ENCODE results near the gene NUFIP1. TPM values are rescaled to one million over a fixed set of nuclear protein-coding genes. Genes with fewer than 3 reads are reported as not detected.
A peak's percentile ranks its signal among the peaks of the same experiment; 100 is the strongest.

The NUFIP1 gene
- total and polyA plus RNA-seq, 2 donors = 3.5 to 8.8 TPM

DNA sequence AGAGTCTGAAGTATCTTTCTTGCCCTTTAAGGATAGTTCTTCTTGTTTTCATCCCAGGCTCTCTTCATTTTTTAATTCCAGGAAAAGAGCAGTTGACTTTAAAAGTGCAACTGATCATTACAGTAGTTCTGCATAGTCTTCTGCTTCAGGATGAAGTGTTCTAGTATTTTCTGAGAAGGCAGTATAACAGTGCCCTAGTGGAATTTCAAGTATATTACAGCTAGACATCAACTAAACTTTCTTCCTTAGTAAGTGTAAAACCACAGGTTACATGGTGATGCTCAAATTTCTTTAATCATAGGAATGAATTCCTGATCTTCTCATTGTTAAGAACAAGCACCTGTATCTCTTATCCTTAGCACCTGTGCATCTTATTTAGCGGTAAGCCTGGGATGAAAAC lies 10.9 kb downstream of the NUFIP1 start:
- H3K4me1 ChIP-seq (ENCODE audit: insufficient read depth) = no peaks in the 10 kb centered on the region
- H3K27ac ChIP-seq (ENCODE audit: low read depth) = no peak overlapping the region
- H3K36me3 ChIP-seq (ENCODE audit: insufficient read depth) = no peaks in the 10 kb centered on the region
- no peak for DNase-seq (ENCODE audit: extremely low spot score)
- WGBS = 99% methylated on average over 1 of the region's 1 CpG
- H3K4me3 ChIP-seq (ENCODE audit: low read depth, low read length) = no peak overlapping the region

DNA sequence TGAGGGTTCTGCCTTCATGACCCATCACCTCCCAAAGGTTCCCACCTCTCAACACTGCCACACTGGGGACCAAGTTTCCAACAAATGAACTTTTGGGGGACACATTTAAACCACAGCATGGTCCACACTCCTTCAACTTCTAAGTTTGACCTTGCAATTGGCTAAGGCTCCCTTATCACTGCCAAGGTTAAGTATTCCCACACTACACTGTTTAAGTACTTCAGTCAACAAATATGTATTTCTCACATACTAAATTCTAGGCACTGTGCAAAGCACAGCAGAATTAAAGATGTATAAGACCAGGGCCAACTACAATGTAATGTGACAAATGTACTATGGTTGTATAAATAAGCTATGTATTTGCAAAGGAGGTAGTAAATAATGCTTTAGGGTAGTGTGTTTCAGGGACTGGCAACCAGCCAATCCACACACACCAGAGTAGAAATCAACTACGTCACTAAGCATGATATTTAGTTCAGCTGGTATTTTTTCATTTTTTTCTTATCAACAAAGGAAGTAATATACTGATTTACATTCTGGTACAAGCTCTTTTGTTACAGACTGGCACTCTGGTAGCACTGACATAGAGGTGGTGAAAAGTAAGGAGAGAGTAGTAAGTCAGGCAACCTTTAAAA lies 12.2 kb downstream of the NUFIP1 start:
- Histone ChIP-seq H3K36me3 (ENCODE audit: insufficient read depth) (no peaks in the 10 kb centered on the region), H3K4me3 (ENCODE audit: low read depth, low read length) (no peak overlapping the region), H3K4me1 (ENCODE audit: insufficient read depth) (no peaks in the 10 kb centered on the region), H3K27ac (ENCODE audit: low read depth) (no peak overlapping the region)
- 61% methylated on average over 1 of the region's 1 CpG for WGBS
- DNase-seq (ENCODE audit: extremely low spot score) = no peak

GRCh38 chr13:44976196-44976595 lies 13.1 kb downstream of the NUFIP1 start:
- H3K4me3 ChIP-seq (ENCODE audit: low read depth, low read length) = no peak overlapping the region
- H3K36me3 ChIP-seq (ENCODE audit: insufficient read depth) = no peaks in the 10 kb centered on the region
- H3K4me1 ChIP-seq (ENCODE audit: insufficient read depth) = no peaks in the 10 kb centered on the region
- DNase-seq (ENCODE audit: extremely low spot score) = no peak
- WGBS = 85% methylated on average over 3 of the region's 3 CpGs
- no peak overlapping the region for H3K27ac ChIP-seq (ENCODE audit: low read depth)

DNA sequence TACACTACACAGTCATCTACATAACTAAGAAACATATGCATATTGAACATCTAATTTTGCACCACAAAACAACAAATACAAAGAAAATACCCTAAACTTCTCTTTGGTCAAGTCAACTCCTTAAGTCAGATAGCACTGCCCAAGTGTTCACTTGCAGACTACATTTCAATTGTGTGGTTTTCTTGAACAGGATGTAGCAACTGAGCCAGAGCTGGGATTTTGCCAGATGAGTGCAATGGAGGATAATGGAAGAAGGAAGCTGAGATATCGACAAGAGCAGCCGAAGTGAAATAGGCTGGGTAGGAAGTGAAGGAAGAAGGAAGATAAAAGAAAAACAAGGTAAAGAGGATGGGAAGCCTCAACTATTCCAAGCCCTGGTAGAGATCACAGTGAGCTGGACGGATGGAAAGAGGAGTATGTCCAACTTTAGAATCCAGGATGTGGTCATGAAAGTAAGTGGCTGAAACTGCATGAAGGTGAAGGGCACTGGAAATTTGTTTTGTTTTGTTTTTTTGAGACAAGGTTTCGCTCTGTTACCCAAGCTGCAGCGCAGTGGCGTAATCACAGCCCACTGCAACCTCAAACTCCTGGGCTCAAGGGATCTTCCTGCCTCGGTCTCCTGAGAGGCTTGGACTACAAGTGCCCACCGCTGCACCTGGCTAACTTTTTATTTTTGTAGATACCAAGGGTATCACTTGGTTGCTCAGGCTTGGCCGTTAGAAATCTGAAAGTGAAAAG lies 15.0 kb downstream of the NUFIP1 start:
- Histone ChIP-seq H3K4me3 (ENCODE audit: low read depth, low read length) (no peak overlapping the region), H3K36me3 (ENCODE audit: insufficient read depth) (no peaks in the 10 kb centered on the region), H3K27ac (ENCODE audit: low read depth) (no peak overlapping the region), H3K4me1 (ENCODE audit: insufficient read depth) (no peaks in the 10 kb centered on the region)
- DNase-seq (ENCODE audit: extremely low spot score) = no peak
- WGBS = 84% methylated on average over 9 of the region's 9 CpGs

GRCh38 chr13:44972956-44973581 lies 16.2 kb downstream of the NUFIP1 start:
- WGBS = 7% methylated on average over 3 of the region's 3 CpGs
- DNase-seq (ENCODE audit: extremely low spot score) = no peak

DNA sequence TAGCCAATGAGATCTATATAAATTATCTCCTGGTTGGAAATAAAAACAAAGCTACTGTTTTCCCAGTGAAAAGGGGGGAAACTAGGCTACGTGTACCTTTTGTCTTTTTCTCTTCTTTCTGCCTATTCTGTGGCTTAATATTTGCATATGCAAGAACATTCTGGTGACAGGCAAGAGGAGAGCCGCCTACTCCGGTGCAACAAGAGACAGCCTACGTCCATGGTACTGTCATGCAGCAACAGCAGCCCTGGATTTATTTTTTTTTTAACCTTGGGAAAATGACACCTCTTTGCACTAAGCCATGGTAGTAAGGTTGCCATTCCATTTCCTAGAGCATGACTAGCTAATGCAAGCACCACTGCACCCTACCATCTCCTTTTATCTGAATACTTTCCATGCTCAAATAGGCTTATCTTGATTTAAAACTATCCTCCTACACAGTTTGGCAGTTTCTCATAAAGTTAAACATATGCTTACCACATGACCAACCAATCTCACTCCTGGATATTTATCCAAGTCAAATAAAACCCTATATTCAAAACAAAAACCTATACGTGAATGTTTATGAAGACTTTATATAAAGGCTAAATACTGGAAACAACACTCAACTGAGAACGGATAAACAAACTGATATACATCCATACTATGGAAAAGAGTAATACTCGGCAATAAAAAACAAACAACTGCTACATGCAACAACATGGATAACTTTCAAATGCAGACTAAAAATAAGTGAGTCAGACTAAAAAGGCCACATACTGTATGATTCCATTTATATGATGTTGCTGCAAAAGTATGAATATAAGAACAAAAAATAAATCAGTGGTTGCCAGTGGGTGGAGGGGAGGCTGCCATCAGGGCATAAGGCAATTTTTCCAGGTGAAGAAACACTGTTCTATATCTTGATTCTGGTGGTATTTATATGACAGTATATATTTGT lies 17.3 kb downstream of the NUFIP1 start:
- no peaks in the 10 kb centered on the region for H3K36me3 ChIP-seq (ENCODE audit: insufficient read depth)
- no peak overlapping the region for H3K27ac ChIP-seq (ENCODE audit: low read depth)
- DNase-seq (ENCODE audit: extremely low spot score) = no peak
- 66% methylated on average over 7 of the region's 7 CpGs for WGBS
- H3K4me3 ChIP-seq (ENCODE audit: low read depth, low read length) = no peak overlapping the region
- no peaks in the 10 kb centered on the region for H3K4me1 ChIP-seq (ENCODE audit: insufficient read depth)

More at GRCh38 chr13:44972956-44973581, 16.2 kb downstream of the NUFIP1 start:
- Histone ChIP-seq H3K27ac (ENCODE audit: low read depth) (no peak overlapping the region), H3K36me3 (ENCODE audit: insufficient read depth) (no peaks in the 10 kb centered on the region), H3K4me3 (ENCODE audit: low read depth, low read length) (no peak overlapping the region), H3K4me1 (ENCODE audit: insufficient read depth) (no peaks in the 10 kb centered on the region)

GRCh38 chr13:44969551-44970484 lies 19.5 kb downstream of the NUFIP1 start:
- no peak overlapping the region for H3K27ac ChIP-seq (ENCODE audit: low read depth)
- WGBS = 52% methylated on average over 4 of the region's 4 CpGs
- no peaks in the 10 kb centered on the region for H3K36me3 ChIP-seq (ENCODE audit: insufficient read depth)
- H3K4me1 ChIP-seq (ENCODE audit: insufficient read depth) = no peaks in the 10 kb centered on the region
- DNase-seq (ENCODE audit: extremely low spot score) = peak; percentile 48
- no peak overlapping the region for H3K4me3 ChIP-seq (ENCODE audit: low read depth, low read length)

- Histone ChIP-seq H3K4me1 (ENCODE audit: insufficient read depth) (no peaks in the 10 kb centered on the region), H3K27ac (ENCODE audit: low read depth) (no peak overlapping the region), H3K36me3 (ENCODE audit: insufficient read depth) (no peaks in the 10 kb centered on the region), H3K4me3 (ENCODE audit: low read depth, low read length) (no peak overlapping the region)
- DNase-seq (ENCODE audit: extremely low spot score) = no peak
- 61% methylated on average over 3 of the region's 3 CpGs for WGBS
Observed at GRCh38 chr13:44968434-44968815, 20.8 kb downstream of the NUFIP1 start.

DNA sequence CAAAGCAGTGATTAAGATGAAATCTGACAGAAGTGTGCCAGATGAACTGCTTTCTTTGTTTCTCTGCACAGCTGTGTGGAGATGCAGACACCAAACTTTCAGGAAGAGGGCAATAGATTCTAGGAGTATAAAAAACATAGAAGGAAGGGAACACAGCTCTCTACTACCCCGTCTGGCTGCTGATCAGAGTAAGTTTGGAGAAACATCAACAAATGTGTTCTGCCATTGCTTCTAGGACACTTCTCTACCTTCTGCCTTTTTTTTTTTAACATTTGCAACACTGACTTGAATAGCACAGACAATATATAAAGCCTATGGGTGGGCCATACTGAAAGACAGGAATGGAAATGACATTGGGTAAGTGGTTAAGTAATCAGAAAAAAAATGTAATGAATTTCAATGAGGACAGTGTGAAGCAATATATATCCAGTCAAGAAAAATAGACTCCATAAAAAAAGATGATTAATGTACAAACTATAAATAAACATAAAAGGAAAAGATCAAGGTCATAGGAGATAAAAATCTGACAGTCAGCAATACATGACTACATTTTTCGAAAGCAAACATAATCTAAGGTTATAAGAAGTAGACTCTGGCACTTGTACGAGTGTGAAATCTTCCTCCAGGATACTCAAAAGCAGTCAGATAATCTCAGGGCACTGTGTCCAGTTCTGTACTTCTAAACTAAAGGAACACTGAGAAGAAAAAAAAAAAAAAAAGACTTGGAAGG lies 21.4 kb downstream of the NUFIP1 start:
- Histone ChIP-seq H3K4me3 (ENCODE audit: low read depth, low read length) (no peak overlapping the region), H3K27ac (ENCODE audit: low read depth) (no peak overlapping the region), H3K36me3 (ENCODE audit: insufficient read depth) (no peaks in the 10 kb centered on the region), H3K4me1 (ENCODE audit: insufficient read depth) (no peaks in the 10 kb centered on the region)
- WGBS = 40% methylated on average over 3 of the region's 3 CpGs
- DNase-seq (ENCODE audit: extremely low spot score) = no peak

GRCh38 chr13:44961997-44962396 lies 27.3 kb downstream of the NUFIP1 start:
- no peaks in the 10 kb centered on the region for H3K36me3 ChIP-seq (ENCODE audit: insufficient read depth)
- 99% methylated on average over 2 of the region's 2 CpGs for WGBS

GRCh38 chr13:44955406-44955805 lies 33.9 kb downstream of the NUFIP1 start:
- Histone ChIP-seq H3K4me1 (ENCODE audit: insufficient read depth) (no peaks in the 10 kb centered on the region), H3K36me3 (ENCODE audit: insufficient read depth) (no peaks in the 10 kb centered on the region), H3K27ac (ENCODE audit: low read depth) (no peak overlapping the region), H3K4me3 (ENCODE audit: low read depth, low read length) (no peak overlapping the region)
- WGBS = 62% methylated on average over 3 of the region's 3 CpGs
- no peak for DNase-seq (ENCODE audit: extremely low spot score)

More at GRCh38 chr13:44961997-44962396, 27.3 kb downstream of the NUFIP1 start:
- H3K4me1 ChIP-seq (ENCODE audit: insufficient read depth) = no peaks in the 10 kb centered on the region
- DNase-seq (ENCODE audit: extremely low spot score) = no peak
- H3K4me3 ChIP-seq (ENCODE audit: low read depth, low read length) = no peak overlapping the region
- no peak overlapping the region for H3K27ac ChIP-seq (ENCODE audit: low read depth)

DNA sequence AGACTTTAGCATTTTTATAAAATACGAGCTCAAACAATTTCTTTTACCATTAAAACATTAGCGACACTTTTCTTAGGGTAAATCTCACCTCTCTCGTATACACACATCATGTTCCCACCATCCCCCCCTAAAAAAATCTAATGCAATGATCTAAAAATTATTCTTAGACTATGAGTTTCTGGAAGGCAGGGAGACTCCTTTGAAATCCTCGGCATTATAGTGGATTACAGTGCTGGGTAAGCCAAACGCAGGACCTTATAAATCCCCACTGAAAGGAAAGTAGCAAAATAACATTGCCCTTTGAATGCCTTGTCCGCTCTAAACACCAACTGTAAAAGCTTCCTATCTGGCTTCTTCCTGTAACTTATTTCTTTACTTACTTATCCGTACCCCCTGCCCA lies 35.0 kb downstream of the NUFIP1 start:
- H3K27ac ChIP-seq (ENCODE audit: low read depth) = no peak overlapping the region
- H3K4me3 ChIP-seq (ENCODE audit: low read depth, low read length) = no peak overlapping the region
- 89% methylated on average over 7 of the region's 7 CpGs for WGBS
- DNase-seq (ENCODE audit: extremely low spot score) = no peak
- H3K4me1 ChIP-seq (ENCODE audit: insufficient read depth) = no peaks in the 10 kb centered on the region
- no peaks in the 10 kb centered on the region for H3K36me3 ChIP-seq (ENCODE audit: insufficient read depth)

Measured in urinary bladder (tissue), 4 donors.